Activated CD4-positive, alpha-beta T cell treated with anti-CD3 and anti-CD28 coated beads, Interleukin-2, amount 10 ng/mL, durations not matched to agents 24 days and 14 days (primary cell): Measurements from ENCODE around the gene TNNI3. TPM values are rescaled to one million over a fixed set of nuclear protein-coding genes. Genes with fewer than 3 reads are reported as not detected.
A peak's percentile ranks its signal among the peaks of the same experiment; 100 is the strongest.
"Not testable (repeated sequence)": the region's sequence is repeated elsewhere in the genome, so short reads cannot be mapped to it uniquely, and the experiment has no call there.

Experiments
- DNase-seq: peaks from one replicate; pipeline ENCODE4 v3.0.0; 2022
- H3K27ac Mint-ChIP-seq: one replicate; pipeline ENCODE4 v1.8.0; 2022; ENCODE audit warnings: mild to moderate bottlenecking, mixed read lengths
- H3K27me3 Mint-ChIP-seq: one replicate; pipeline ENCODE4 v1.8.0; 2022; ENCODE audit warnings: mixed read lengths
- H3K36me3 Mint-ChIP-seq: one replicate; pipeline ENCODE4 v1.8.0; 2022; ENCODE audit warnings: low read depth, mild to moderate bottlenecking, mixed read lengths
- H3K4me1 Mint-ChIP-seq: one replicate; pipeline ENCODE4 v1.8.0; 2021; ENCODE audit warnings: mixed read lengths
- H3K4me3 Mint-ChIP-seq: one replicate; pipeline ENCODE4 v1.8.0; 2022; ENCODE audit warnings: mild to moderate bottlenecking, moderate library complexity, mixed read lengths
- H3K9me3 Mint-ChIP-seq: one replicate; pipeline ENCODE4 v1.8.0; 2021; ENCODE audit warnings: mixed read lengths
- intact Hi-C: fragments of 100-400 bp; cut with micrococcal nuclease; formaldehyde crosslinking; loops from one replicate; pipeline ENCODE4 v1.15.1; 2023
- total RNA-seq: library from RNA; stranded (reverse); gene quantifications from 2 replicates; pipeline ENCODE4 v1.2.3, GENCODE V29; 2022

The TNNI3 gene
- total RNA-seq, 1 donor from 2014 or later: not detected

DNA sequence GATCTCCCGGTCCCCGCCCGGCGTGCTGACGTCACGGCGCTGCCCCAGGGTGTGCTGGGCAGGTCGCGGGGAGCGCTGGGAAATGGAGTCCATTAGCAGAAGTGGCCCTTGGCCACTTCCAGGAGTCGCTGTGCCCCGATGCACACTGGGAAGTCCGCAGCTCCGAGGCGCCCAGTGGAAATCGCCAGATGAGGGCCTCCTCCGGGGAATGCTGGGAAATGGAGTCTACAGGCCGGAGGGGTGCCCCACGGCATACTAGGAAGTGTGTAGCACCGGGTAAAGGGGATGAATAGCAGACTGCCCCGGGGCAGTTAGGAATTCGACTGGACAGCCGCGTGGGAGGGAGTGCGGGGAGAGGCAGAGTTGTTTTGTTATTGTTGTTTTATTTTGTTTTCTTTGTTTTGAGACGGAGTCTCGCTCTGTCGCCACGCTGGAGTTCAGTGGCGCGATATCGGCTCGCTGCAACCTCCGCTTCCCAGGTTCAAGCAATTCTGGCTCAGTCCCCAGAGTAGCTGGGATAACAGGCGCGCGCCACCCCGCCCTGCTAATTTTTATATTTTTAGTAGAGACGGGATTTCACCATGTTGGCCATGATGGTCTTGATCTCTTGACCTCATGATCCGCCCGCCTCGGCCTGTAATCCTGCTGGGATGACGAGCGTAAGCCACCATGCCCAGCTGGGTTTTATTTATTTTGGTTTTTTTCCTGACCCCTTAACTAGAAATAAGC, 39.7 kb downstream of the TNNI3 start:
- peaks cover 8% of the 10 kb centered on the region for H3K36me3 Mint-ChIP-seq
- peaks cover 10% of the 10 kb centered on the region for H3K27me3 Mint-ChIP-seq
- intact Hi-C loops: loop anchor here (1.0 to 5.0 kb wide), 8 partner anchors 37 to 1023 kb away; partner anchors contain the start of genes DNAAF3, FIZ1, KMT5C and LENG9
- H3K4me1 Mint-ChIP-seq: peaks cover 28% of the 10 kb centered on the region
- peak overlapping the region; percentile 91 for H3K27ac Mint-ChIP-seq
- H3K9me3 Mint-ChIP-seq: no peaks in the 10 kb centered on the region
- peak overlapping the region; percentile 93 for H3K4me3 Mint-ChIP-seq
- DNase-seq: peak; percentile 99

DNA sequence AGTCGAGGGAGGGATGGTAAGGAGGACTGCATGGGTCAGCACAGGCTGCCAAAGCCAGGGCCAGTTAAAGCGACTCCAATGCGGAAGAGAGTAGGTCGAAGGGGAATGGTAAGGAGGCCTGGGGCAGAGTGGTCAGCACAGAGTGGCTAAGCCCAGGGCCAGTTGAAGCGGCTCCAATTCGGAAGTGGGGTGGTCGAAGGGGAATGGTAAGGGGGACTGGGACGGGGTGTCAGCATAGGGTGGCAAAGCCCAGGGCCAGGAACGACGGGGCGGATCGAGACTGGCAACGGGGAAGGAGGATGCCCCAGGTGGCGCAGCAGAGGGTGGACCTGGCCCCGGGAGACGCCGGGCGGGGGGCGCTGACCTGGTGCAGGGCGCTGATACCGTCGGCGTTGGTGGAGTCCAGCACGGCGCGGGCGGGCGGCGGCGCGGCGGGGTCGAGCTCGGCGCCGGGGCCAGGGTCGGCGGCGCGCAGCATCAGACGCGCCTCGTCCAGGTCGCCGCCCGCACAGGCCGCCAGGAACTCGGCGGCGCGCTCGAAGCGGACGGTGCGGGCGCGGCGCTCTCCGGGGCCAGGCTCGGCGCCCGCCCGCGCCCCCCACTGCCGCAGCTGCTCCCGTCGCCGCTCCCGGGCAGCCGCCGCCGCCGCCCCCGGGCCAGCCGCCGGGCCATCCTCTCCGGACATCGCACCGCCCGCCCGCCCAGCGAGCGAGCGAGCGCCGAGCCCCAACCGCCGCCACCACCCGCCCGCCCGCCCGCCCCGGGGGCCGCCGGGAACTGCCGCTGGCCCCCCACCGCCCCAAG, 40.5 kb downstream of the TNNI3 start, which contains the start of gene PPP1R12C:
Gene PPP1R12C (minus strand): TSS at position 779 of the 804 bp plus-strand sequence. CDS start 94 bp downstream, at position 685.
- Mint-ChIP-seq H3K9me3 (no peaks in the 10 kb centered on the region), H3K4me3 (peak within 1 kb of the TSS; percentile 94), H3K27ac (peak within 1 kb of the TSS; percentile 91), H3K4me1 (peaks cover 28% of the 10 kb centered on the region), H3K36me3 (peaks cover 8% of the 10 kb centered on the region), H3K27me3 (peaks cover 9% of the 10 kb centered on the region)
- intact Hi-C loops: loop anchor here (1.0 to 5.0 kb wide), 8 partner anchors 36 to 1024 kb away; partner anchors contain the start of genes DNAAF3, FIZ1, KMT5C and LENG9
- DNase-seq: peak; percentile 73

DNA sequence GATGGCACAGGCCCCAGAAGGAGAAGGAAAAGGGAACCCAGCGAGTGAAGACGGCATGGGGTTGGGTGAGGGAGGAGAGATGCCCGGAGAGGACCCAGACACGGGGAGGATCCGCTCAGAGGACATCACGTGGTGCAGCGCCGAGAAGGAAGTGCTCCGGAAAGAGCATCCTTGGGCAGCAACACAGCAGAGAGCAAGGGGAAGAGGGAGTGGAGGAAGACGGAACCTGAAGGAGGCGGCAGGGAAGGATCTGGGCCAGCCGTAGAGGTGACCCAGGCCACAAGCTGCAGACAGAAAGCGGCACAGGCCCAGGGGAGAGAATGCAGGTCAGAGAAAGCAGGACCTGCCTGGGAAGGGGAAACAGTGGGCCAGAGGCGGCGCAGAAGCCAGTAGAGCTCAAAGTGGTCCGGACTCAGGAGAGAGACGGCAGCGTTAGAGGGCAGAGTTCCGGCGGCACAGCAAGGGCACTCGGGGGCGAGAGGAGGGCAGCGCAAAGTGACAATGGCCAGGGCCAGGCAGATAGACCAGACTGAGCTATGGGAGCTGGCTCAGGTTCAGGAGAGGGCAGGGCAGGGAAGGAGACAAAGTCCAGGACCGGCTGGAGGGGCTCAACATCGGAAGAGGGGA, 41.2 kb downstream of the TNNI3 start:
- Mint-ChIP-seq H3K36me3 (peaks cover 8% of the 10 kb centered on the region), H3K27ac (peak overlapping the region; percentile 89), H3K4me3 (peak overlapping the region; percentile 94), H3K4me1 (peaks cover 28% of the 10 kb centered on the region), H3K27me3 (peaks cover 7% of the 10 kb centered on the region), H3K9me3 (no peaks in the 10 kb centered on the region)
- intact Hi-C loops: loop anchor here (2.0 to 5.0 kb wide), 5 partner anchors 36 to 1024 kb away; partner anchors contain the start of genes LENG9, PPP6R1, ZNF444 and ZNF580
- peak; percentile 87 for DNase-seq

DNA sequence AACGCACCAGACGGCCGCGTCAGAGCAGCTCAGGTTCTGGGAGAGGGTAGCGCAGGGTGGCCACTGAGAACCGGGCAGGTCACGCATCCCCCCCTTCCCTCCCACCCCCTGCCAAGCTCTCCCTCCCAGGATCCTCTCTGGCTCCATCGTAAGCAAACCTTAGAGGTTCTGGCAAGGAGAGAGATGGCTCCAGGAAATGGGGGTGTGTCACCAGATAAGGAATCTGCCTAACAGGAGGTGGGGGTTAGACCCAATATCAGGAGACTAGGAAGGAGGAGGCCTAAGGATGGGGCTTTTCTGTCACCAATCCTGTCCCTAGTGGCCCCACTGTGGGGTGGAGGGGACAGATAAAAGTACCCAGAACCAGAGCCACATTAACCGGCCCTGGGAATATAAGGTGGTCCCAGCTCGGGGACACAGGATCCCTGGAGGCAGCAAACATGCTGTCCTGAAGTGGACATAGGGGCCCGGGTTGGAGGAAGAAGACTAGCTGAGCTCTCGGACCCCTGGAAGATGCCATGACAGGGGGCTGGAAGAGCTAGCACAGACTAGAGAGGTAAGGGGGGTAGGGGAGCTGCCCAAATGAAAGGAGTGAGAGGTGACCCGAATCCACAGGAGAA, 42.0 kb downstream of the TNNI3 start:
- Mint-ChIP-seq H3K4me3 (peak overlapping the region; percentile 94), H3K27ac (peak overlapping the region; percentile 89), H3K27me3 (peaks cover 4% of the 10 kb centered on the region), H3K9me3 (no peaks in the 10 kb centered on the region), H3K4me1 (peaks cover 28% of the 10 kb centered on the region), H3K36me3 (peaks cover 11% of the 10 kb centered on the region)
- DNase-seq: no peak
- intact Hi-C loops: loop anchor here (2.0 to 5.0 kb wide), 5 partner anchors 35 to 1025 kb away; partner anchors contain the start of genes LENG9, PPP6R1, ZNF444 and ZNF580

DNA sequence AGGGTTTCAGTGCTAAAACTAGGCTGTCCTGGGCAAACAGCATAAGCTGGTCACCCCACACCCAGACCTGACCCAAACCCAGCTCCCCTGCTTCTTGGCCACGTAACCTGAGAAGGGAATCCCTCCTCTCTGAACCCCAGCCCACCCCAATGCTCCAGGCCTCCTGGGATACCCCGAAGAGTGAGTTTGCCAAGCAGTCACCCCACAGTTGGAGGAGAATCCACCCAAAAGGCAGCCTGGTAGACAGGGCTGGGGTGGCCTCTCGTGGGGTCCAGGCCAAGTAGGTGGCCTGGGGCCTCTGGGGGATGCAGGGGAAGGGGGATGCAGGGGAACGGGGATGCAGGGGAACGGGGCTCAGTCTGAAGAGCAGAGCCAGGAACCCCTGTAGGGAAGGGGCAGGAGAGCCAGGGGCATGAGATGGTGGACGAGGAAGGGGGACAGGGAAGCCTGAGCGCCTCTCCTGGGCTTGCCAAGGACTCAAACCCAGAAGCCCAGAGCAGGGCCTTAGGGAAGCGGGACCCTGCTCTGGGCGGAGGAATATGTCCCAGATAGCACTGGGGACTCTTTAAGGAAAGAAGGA, 42.9 kb downstream of the TNNI3 start:
- H3K4me1 Mint-ChIP-seq: peaks cover 28% of the 10 kb centered on the region
- no peaks in the 10 kb centered on the region for H3K27me3 Mint-ChIP-seq
- H3K27ac Mint-ChIP-seq: no peak overlapping the region
- peaks cover 14% of the 10 kb centered on the region for H3K36me3 Mint-ChIP-seq
- intact Hi-C loops: loop anchor here (5.0 kb wide), 2 partner anchors 528 to 652 kb away; partner anchors contain the start of genes LENG9, ZNF580 and ZNF581
- no peaks in the 10 kb centered on the region for H3K9me3 Mint-ChIP-seq
- H3K4me3 Mint-ChIP-seq: peak overlapping the region; percentile 94
- no peak for DNase-seq

DNA sequence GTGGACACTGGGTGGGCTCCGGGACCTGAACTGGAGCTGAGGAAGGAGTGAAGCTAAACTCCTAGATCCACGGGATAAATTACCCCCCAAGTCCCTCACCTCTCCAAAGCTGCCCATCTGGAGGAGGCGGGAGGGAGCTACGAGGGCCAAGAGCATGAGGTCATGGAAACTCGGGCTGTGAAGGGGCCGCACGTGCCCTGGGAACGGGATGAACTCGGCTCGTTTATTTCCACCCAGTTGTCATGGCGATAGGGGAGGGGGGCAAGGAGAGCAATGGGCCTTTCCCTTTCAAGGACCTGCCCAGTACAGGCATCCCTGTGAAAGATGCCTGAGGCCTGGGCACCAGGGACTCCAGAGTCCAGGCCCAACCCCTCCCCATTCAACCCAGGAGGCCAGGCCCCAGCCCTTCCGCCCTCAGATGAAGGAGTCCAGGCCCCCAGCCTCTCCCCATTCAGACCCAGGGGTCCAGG, 43.9 kb downstream of the TNNI3 start:
- Mint-ChIP-seq H3K4me3 (no peak overlapping the region), H3K27ac (no peak overlapping the region), H3K36me3 (peaks cover 23% of the 10 kb centered on the region), H3K9me3 (no peaks in the 10 kb centered on the region), H3K4me1 (peaks cover 22% of the 10 kb centered on the region), H3K27me3 (no peaks in the 10 kb centered on the region)
- DNase-seq: no peak
- intact Hi-C loops: no loop called here

DNA sequence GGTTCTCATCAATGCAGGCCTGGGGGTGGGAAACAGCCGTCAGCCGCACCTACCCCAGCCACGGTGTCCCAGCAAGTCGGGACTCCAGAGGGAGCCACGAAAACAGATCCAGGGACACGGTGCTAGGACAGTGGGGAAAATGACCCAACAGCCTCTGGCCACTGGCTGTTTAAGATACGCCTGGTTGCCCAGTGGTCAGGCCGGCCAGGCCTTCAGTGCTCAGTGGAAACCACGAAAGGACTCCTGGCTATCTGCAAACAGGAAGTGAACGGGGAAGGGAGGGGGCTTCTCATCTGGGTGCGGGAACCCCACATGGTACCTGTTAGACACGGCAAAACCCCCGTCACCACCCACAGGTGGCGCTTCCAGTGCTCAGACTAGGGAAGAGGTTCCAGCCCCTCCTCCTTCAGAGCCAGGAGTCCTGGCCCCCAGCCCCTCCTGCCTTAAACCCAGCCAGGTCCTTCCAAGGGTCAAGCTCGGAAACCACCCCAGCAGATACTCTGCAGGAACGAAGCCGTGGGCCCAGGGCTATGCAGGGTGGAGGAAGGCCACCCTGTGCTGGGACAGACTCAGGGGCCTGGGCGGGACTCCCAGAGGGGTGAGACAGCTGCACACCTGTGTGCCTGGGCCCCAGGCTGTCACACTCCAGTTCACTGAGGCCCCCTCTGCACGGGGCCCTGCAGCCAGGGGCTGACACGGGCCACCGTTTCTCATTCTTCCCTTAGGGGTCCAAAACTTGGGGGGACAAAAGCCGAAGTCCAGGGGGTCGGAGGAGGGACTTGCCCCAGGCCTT, 44.6 kb downstream of the TNNI3 start:
- Mint-ChIP-seq H3K36me3 (peaks cover 26% of the 10 kb centered on the region), H3K27me3 (no peaks in the 10 kb centered on the region), H3K4me1 (peaks cover 19% of the 10 kb centered on the region), H3K27ac (no peak overlapping the region), H3K4me3 (no peak overlapping the region), H3K9me3 (no peaks in the 10 kb centered on the region)
- intact Hi-C loops: no loop called here
- no peak for DNase-seq

DNA sequence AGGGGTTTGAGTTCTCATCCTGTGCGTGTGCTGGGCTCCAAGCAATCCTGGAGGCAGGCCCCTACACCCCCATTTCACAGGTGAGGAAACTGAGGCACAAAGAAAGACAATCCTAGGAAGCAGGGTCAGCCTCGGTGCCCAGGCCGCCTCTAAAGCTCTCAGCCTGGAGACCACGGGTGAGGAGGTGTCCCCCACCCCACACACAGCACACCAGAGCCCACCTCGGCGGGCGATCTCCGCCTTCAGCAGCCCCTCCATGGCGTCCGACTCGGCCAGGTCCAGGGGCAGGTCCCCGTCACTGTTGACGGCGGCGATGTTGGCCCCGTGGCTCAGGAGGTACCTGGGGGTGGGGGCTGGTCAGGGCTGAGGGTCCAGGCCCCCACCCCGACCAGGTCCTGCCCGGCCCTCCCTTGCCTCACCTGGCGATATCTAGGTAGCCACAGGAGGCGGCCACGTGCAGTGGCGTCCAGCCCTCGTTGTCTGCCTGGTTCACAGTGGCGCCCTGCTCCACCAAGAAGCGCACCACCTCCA, 45.2 kb downstream of the TNNI3 start:
- Mint-ChIP-seq H3K27ac (no peak overlapping the region), H3K9me3 (no peaks in the 10 kb centered on the region), H3K36me3 (peaks cover 26% of the 10 kb centered on the region), H3K4me1 (peaks cover 16% of the 10 kb centered on the region), H3K4me3 (no peak overlapping the region), H3K27me3 (no peaks in the 10 kb centered on the region)
- DNase-seq: no peak
- intact Hi-C loops: no loop called here

DNA sequence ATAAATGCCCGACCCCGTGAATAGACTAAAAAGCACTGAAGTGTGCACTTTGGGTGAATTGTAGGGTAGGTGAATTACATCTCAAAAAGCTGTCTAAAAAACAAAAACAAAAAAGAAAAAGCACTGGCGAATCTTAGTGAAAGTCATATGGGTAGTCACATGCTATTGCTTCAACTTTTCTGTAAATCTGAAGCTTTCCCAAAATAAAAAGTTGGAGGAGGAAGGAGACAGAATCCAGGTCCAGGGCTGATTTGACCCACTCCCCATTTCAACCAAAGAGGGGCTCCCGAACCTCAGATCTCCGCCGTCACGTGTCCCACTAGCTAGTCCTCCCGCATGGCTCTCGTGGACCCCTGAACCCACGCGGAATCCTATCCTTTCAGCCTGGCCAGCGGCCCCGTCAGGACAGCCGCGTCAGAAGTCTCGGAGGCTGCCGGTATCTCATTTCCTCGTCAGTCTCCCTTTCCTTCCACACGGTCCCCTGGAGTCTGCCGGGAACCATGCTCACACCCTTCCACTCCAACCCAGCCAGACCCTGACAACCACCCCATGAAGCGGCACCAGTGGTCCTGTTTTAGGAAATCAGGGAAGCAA, 46.2 kb downstream of the TNNI3 start:
- Mint-ChIP-seq H3K4me1 (peaks cover 12% of the 10 kb centered on the region), H3K36me3 (peaks cover 31% of the 10 kb centered on the region), H3K4me3 (no peak overlapping the region), H3K27ac (no peak overlapping the region), H3K27me3 (no peaks in the 10 kb centered on the region), H3K9me3 (no peaks in the 10 kb centered on the region)
- intact Hi-C loops: no loop called here
- no peak for DNase-seq

DNA sequence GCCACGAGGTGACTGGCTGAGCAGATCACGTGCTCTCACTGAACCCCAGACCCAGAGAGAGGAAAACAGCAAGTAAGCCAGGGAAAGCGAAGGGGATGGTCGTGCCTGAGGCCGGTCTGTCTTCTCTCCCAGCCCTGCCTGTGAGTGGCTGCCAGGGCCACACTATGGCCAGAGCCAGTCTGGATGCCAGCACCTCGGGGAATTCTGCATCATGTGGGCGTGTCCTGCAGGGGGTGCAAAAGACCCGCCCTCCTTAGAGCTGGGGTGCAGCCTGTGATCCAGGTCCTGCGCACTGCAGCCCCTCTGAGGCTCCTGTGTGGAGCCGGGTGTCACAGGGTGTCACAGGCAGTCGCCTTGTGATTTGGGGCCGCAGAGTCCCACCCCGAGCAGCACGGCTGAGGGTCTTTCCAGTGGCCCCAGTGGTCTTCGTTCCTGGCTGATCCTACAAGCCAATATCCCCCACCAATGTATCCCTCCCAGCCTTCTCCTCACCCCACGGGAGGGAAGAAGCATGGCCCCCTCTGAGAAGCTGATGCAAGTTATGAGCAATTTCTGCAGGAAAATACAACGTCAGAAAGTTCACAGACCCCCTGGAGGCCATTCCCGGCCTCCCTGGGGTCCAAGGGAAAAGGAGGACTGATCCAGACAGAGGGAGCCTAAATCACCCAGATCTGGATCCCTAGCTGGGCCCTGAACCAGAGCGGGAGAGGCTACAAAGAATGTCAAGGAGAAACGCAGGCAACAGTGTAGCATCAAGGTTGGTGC, 47.8 kb downstream of the TNNI3 start:
- Mint-ChIP-seq H3K36me3 (peaks cover 39% of the 10 kb centered on the region), H3K9me3 (no peaks in the 10 kb centered on the region), H3K27ac (peak overlapping the region; percentile 60), H3K4me3 (no peak overlapping the region), H3K27me3 (no peaks in the 10 kb centered on the region), H3K4me1 (no peaks in the 10 kb centered on the region)
- intact Hi-C loops: no loop called here
- no peak for DNase-seq

DNA sequence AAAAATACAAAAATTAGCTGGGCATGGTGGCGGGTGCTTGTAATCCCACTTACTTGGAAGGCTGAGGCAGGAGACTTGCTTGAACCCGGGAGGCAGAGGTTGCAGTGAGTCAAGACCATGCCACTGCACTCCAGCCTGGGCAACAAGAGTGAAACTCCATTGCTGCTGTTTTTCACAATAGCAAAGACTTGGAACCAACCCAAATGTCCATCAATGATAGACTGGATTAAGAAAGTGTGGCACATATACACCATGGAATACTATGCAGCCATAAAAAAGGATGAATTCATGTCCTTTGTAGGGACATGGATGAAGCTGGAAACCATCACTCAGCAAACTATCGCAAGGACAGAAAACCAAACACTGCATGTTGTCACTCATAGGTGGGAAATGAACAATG, 50.3 kb downstream of the TNNI3 start:
- H3K4me1 Mint-ChIP-seq, H3K27ac Mint-ChIP-seq, DNase-seq, intact Hi-C loops, H3K9me3 Mint-ChIP-seq, H3K4me3 Mint-ChIP-seq, H3K27me3 Mint-ChIP-seq: not testable (repeated sequence)
- H3K36me3 Mint-ChIP-seq: peaks cover 52% of the 10 kb centered on the region
